ENCODE results near the gene SGMS1.

DNA sequence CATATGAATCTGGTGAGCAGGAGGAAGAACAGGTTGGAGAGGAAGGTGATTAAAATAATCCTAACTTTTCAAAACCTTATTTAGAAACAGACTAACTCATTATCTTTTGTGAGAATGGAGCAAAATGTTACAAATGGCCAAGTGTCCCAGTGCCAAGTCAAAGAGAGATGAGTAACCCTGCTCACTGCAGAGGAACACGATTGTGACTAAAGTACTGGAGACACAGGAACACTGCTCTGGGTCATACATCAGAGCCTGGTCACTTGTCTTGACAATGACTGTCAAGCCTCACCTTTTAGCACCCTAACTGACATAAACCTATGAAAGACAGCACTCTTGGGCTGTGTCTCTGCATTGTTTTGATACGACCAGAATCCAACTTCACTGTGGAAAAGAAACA lies 108.8 kb downstream of the SGMS1 start:
- no peak for TF ChIP-seq SNAI2 (CRISPR knock-in tag; IDR thresholded peaks at IDR 0.05)
- TF ChIP-seq TSHZ2 (CRISPR knock-in tag; IDR thresholded peaks at IDR 0.05), result no peak
- TF ChIP-seq TOX (CRISPR knock-in tag; IDR thresholded peaks at IDR 0.05; ENCODE audit: borderline replicate concordance), result no peak
- no peak for TF ChIP-seq BACH2 (CRISPR knock-in tag; IDR thresholded peaks at IDR 0.05; ENCODE audit: borderline replicate concordance)
- TF ChIP-seq ZFP30 (CRISPR knock-in tag; IDR thresholded peaks at IDR 0.05), result no peak
- no peak for TF ChIP-seq PATZ1 (CRISPR knock-in tag; IDR thresholded peaks at IDR 0.05; ENCODE audit: borderline replicate concordance)
- TF ChIP-seq OSR1 (CRISPR knock-in tag; IDR thresholded peaks at IDR 0.05), result no peak
- TF ChIP-seq ESRRG (CRISPR knock-in tag; IDR thresholded peaks at IDR 0.05), result no peak
- no peak for TF ChIP-seq ARNTL (CRISPR knock-in tag; IDR thresholded peaks at IDR 0.05; ENCODE audit: borderline replicate concordance, low read depth)

All from SK-N-SH treated with all-trans-retinoic acid at 6 μM for 48 hours (cell line).